ENCODE data around the gene PERP.

Gene PERP

GRCh38 chr6:138145402-138145801 is 38.2 kb upstream of the PERP start:
- H3K9me2 ChIP-seq (replicated peaks; ENCODE audit: insufficient read depth, low read length) = no peaks in the 10 kb centered on the region
- no peaks in the 10 kb centered on the region for H3K36me3 ChIP-seq (ENCODE audit: low read length)
- H2AFZ ChIP-seq (ENCODE audit: low read depth, low read length, severe bottlenecking) = no peak overlapping the region
- H3K4me3 ChIP-seq (ENCODE audit: insufficient read depth, low read length, poor library complexity, severe bottlenecking) = no peak overlapping the region
- no peak overlapping the region for H3K9ac ChIP-seq (ENCODE audit: low read length)
- H3K27ac ChIP-seq (ENCODE audit: low read depth, low read length) = no peak overlapping the region
- H3K4me2 ChIP-seq (ENCODE audit: low read depth, low read length, poor library complexity, severe bottlenecking) = no peak overlapping the region
- no peak for TF ChIP-seq EZH2phosphoT487 (conservative IDR thresholded peaks at IDR 0.05; ENCODE audit: low read length)
- TF ChIP-seq, protein P1, sequence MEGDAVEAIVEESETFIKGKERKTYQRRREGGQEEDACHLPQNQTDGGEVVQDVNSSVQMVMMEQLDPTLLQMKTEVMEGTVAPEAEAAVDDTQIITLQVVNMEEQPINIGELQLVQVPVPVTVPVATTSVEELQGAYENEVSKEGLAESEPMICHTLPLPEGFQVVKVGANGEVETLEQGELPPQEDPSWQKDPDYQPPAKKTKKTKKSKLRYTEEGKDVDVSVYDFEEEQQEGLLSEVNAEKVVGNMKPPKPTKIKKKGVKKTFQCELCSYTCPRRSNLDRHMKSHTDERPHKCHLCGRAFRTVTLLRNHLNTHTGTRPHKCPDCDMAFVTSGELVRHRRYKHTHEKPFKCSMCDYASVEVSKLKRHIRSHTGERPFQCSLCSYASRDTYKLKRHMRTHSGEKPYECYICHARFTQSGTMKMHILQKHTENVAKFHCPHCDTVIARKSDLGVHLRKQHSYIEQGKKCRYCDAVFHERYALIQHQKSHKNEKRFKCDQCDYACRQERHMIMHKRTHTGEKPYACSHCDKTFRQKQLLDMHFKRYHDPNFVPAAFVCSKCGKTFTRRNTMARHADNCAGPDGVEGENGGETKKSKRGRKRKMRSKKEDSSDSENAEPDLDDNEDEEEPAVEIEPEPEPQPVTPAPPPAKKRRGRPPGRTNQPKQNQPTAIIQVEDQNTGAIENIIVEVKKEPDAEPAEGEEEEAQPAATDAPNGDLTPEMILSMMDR (IDR thresholded peaks at IDR 0.05; ENCODE audit: insufficient read depth, low read length, poor library complexity, severe bottlenecking) = no peak
- no peaks in the 10 kb centered on the region for H4K20me1 ChIP-seq (ENCODE audit: low read depth, low read length)
- H3F3A ChIP-seq (ENCODE audit: insufficient read depth) = no peaks in the 10 kb centered on the region
- H3K79me2 ChIP-seq (ENCODE audit: insufficient read depth, low read length) = no peaks in the 10 kb centered on the region
- no peaks in the 10 kb centered on the region for H3K9me3 ChIP-seq (ENCODE audit: insufficient read depth, low read length)
- H3K27me3 ChIP-seq (ENCODE audit: low read length) = no peaks in the 10 kb centered on the region

GRCh38 chr6:138142806-138143205 is 35.6 kb upstream of the PERP start:
- Histone ChIP-seq H3K4me3 (ENCODE audit: insufficient read depth, low read length, poor library complexity, severe bottlenecking) (no peak overlapping the region), H4K20me1 (ENCODE audit: low read depth, low read length) (no peaks in the 10 kb centered on the region), H3K9ac (ENCODE audit: low read length) (no peak overlapping the region), H2AFZ (ENCODE audit: low read depth, low read length, severe bottlenecking) (no peak overlapping the region), H3K9me3 (ENCODE audit: insufficient read depth, low read length) (no peaks in the 10 kb centered on the region), H3K36me3 (ENCODE audit: low read length) (no peaks in the 10 kb centered on the region), H3K79me2 (ENCODE audit: insufficient read depth, low read length) (no peaks in the 10 kb centered on the region), H3K27me3 (ENCODE audit: low read length) (no peaks in the 10 kb centered on the region), H3K9me2 (replicated peaks; ENCODE audit: insufficient read depth, low read length) (no peaks in the 10 kb centered on the region), H3F3A (ENCODE audit: insufficient read depth) (no peaks in the 10 kb centered on the region), H3K4me2 (ENCODE audit: low read depth, low read length, poor library complexity, severe bottlenecking) (no peak overlapping the region), H3K27ac (ENCODE audit: low read depth, low read length) (no peak overlapping the region)
- no peak for TF ChIP-seq EZH2phosphoT487 (conservative IDR thresholded peaks at IDR 0.05; ENCODE audit: low read length)
- TF ChIP-seq, protein P1 (IDR thresholded peaks at IDR 0.05; ENCODE audit: insufficient read depth, low read length, poor library complexity, severe bottlenecking) = no peak

- H4K20me1 ChIP-seq (ENCODE audit: low read depth, low read length) = no peaks in the 10 kb centered on the region
- TF ChIP-seq EZH2phosphoT487 (conservative IDR thresholded peaks at IDR 0.05; ENCODE audit: low read length) = no peak
- TF ChIP-seq, protein P1 (IDR thresholded peaks at IDR 0.05; ENCODE audit: insufficient read depth, low read length, poor library complexity, severe bottlenecking) = no peak
- H3K4me3 ChIP-seq (ENCODE audit: insufficient read depth, low read length, poor library complexity, severe bottlenecking) = no peak overlapping the region
- no peaks in the 10 kb centered on the region for H3K27me3 ChIP-seq (ENCODE audit: low read length)
- H3K9ac ChIP-seq (ENCODE audit: low read length) = no peak overlapping the region
- H3K27ac ChIP-seq (ENCODE audit: low read depth, low read length) = no peak overlapping the region
- H2AFZ ChIP-seq (ENCODE audit: low read depth, low read length, severe bottlenecking) = no peak overlapping the region
- no peaks in the 10 kb centered on the region for H3K9me2 ChIP-seq (replicated peaks; ENCODE audit: insufficient read depth, low read length)
- no peaks in the 10 kb centered on the region for H3K9me3 ChIP-seq (ENCODE audit: insufficient read depth, low read length)
- no peaks in the 10 kb centered on the region for H3F3A ChIP-seq (ENCODE audit: insufficient read depth)
- no peaks in the 10 kb centered on the region for H3K79me2 ChIP-seq (ENCODE audit: insufficient read depth, low read length)
- no peaks in the 10 kb centered on the region for H3K36me3 ChIP-seq (ENCODE audit: low read length)
- H3K4me2 ChIP-seq (ENCODE audit: low read depth, low read length, poor library complexity, severe bottlenecking) = no peak overlapping the region
Observed at GRCh38 chr6:138129190-138129589, 22.0 kb upstream of the PERP start.

All from SU-DHL-6 (cell line).